ENCODE results near the gene SEBOX. TPM values are rescaled to one million over a fixed set of nuclear protein-coding genes. Genes with fewer than 3 reads are reported as not detected.

The SEBOX gene
- polyA plus RNA-seq, 3 donors, result not detected

DNA sequence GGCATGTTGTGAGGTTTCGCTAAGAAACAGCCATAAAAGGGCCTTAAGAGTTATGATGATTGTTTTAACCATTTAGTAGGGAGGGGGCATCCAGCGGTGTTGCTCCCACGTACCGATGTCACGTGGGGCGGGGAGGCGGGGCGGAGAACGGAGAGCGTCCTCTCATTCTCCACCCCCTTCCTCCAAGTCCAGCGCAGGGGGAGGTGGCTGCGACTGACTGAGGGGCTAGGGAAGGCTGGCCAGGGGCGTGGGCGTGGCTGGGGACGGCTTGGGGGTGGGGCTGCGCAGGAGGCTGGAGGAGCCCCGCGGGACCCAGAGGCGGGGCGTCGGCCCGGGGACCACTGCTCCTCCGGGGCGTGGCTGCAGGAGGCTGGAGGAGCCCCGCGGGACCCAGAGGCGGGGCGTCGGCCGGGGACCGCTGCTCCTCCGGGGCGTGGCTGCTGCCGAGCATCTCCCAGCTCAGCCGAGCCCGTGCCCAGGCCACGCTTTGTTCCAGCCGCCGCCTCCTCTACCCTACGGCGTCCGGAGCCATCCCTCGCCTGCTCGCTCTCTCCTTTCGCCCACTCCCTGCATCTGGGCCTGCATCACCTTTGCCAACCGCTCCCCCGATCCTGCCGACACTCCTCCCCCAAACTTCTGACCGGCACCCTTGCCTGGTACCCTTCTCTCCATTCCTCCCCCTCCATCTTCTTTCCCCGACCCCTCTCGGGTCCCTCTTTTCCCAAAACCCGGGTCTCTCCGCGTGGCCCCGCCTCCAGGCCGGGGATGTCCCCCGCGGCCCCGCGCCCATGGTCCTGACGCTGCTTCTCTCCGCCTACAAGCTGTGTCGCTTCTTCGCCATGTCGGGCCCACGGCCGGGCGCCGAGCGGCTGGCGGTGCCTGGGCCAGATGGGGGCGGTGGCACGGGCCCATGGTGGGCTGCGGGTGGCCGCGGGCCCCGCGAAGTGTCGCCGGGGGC lies 6.5 kb upstream of the SEBOX start, which contains the start of gene SARM1:
Gene SARM1, plus strand, starts transcription at position 450 of the 958 bp plus-strand sequence. Its CDS starts 339 bp downstream, at position 789.
- Mint-ChIP-seq H3K4me3 (peak within 1 kb of the TSS; percentile 80 to 87), H3K4me1 (peaks cover 27% of the 10 kb centered on the region), H3K27me3 (ENCODE audit: low read depth in 3 of 3) (peaks cover 22 to 44% (median 25%) of the 10 kb centered on the region in 3 donors), H3K36me3 (peaks cover 12 to 15% of the 10 kb centered on the region in 2 donors), H3K27ac (peak within 1 kb of the TSS in 4 of 7 donors; percentile 10 to 63 (median 52)), H3K9me3 (peaks cover 0 to 5% (median 1%) of the 10 kb centered on the region in 7 donors)
- Histone ChIP-seq H3K36me3 (replicated peaks in 1 of 2; ENCODE audit: control insufficient read depth in 1 of 2, insufficient read depth in 2 of 2, low read length in 2 of 2) (peaks cover 0 to 2% of the 10 kb centered on the region in 2 donors), H3K79me2 (ENCODE audit: insufficient read depth, low read length) (no peaks in the 10 kb centered on the region), H3K9ac (ENCODE audit: insufficient read depth, low read length, poor library complexity, severe bottlenecking) (peak within 1 kb of the TSS; percentile 49), H2AFZ (ENCODE audit: insufficient read depth, low read depth, low read length, poor library complexity, severe bottlenecking) (peak within 1 kb of the TSS; percentile 82), H3K4me3 (replicated peaks in 1 of 3; ENCODE audit: low read depth in 2 of 3, low read length in 3 of 3) (peak within 1 kb of the TSS; percentile 14 to 74 (median 36)), H3K27me3 (ENCODE audit: control insufficient read depth in 2 of 2, insufficient read depth in 2 of 2, low read length in 2 of 2) (peaks cover 13 to 20% of the 10 kb centered on the region in 2 donors), H4K20me1 (ENCODE audit: insufficient read depth, low read length) (peaks cover 4% of the 10 kb centered on the region), H3K27ac (ENCODE audit: low read depth in 1 of 2, low read length in 2 of 2) (no peak within 1 kb of the TSS), H3K4me1 (ENCODE audit: control insufficient read depth in 1 of 2, insufficient read depth in 2 of 2, low read length in 2 of 2) (peaks cover 23 to 34% of the 10 kb centered on the region in 2 donors), H3K4me2 (replicated peaks; ENCODE audit: extremely low read depth, low read length, poor library complexity, severe bottlenecking) (peak within 1 kb of the TSS; percentile 87), H3K9me3 (replicated peaks in 1 of 2; ENCODE audit: control insufficient read depth in 1 of 2, insufficient read depth in 1 of 2, low read length in 2 of 2) (peaks cover 2 to 7% of the 10 kb centered on the region in 2 donors)
- intact Hi-C loops (cut with micrococcal nuclease), result no loop called here
- WGBS (ENCODE audit: insufficient coverage), result under 1% methylated on average over 69 of the region's 80 CpGs
- TF ChIP-seq, protein P1, sequence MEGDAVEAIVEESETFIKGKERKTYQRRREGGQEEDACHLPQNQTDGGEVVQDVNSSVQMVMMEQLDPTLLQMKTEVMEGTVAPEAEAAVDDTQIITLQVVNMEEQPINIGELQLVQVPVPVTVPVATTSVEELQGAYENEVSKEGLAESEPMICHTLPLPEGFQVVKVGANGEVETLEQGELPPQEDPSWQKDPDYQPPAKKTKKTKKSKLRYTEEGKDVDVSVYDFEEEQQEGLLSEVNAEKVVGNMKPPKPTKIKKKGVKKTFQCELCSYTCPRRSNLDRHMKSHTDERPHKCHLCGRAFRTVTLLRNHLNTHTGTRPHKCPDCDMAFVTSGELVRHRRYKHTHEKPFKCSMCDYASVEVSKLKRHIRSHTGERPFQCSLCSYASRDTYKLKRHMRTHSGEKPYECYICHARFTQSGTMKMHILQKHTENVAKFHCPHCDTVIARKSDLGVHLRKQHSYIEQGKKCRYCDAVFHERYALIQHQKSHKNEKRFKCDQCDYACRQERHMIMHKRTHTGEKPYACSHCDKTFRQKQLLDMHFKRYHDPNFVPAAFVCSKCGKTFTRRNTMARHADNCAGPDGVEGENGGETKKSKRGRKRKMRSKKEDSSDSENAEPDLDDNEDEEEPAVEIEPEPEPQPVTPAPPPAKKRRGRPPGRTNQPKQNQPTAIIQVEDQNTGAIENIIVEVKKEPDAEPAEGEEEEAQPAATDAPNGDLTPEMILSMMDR (IDR thresholded peaks at IDR 0.05), result no peak
- peak in 2 of 3 donors; percentile 23 to 29 for DNase-seq

DNA sequence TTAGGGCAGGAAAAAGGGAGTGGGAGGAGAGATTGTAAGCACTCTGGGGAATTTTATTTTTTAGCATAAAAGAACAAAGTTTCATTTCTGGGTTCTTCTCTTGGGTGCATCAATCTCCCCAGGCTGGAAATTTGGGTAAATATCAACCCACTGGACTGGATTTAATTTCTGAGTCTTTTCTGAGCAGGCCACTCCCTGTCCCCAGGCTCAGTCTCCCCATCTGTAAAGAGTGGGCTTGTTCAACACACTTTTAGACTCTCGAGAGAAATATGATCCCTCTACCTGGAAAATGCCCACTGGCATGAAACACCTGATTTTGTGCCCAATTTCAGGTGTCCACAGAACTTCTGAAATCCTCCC lies 5.7 kb upstream of the SEBOX start:
- Mint-ChIP-seq H3K9me3 (peaks cover 0 to 5% (median 1%) of the 10 kb centered on the region in 7 donors), H3K4me1 (peaks cover 27% of the 10 kb centered on the region), H3K27me3 (ENCODE audit: low read depth in 3 of 3) (peaks cover 22 to 44% (median 25%) of the 10 kb centered on the region in 3 donors), H3K36me3 (peaks cover 16 to 21% of the 10 kb centered on the region in 2 donors), H3K27ac (peak overlapping the region in 1 of 7 donors; percentile 15), H3K4me3 (no peak overlapping the region)
- intact Hi-C loops (cut with micrococcal nuclease), result no loop called here
- H3K36me3 ChIP-seq (replicated peaks in 1 of 2; ENCODE audit: control insufficient read depth in 1 of 2, insufficient read depth in 2 of 2, low read length in 2 of 2), result peaks cover 0 to 4% of the 10 kb centered on the region in 2 donors
- H3K27me3 ChIP-seq (ENCODE audit: control insufficient read depth in 2 of 2, insufficient read depth in 2 of 2, low read length in 2 of 2), result peaks cover 13 to 20% of the 10 kb centered on the region in 2 donors
- DNase-seq, result no peak
- no peaks in the 10 kb centered on the region for H3K79me2 ChIP-seq (ENCODE audit: insufficient read depth, low read length)
- no peak overlapping the region for H2AFZ ChIP-seq (ENCODE audit: insufficient read depth, low read depth, low read length, poor library complexity, severe bottlenecking)
- H3K9me3 ChIP-seq (replicated peaks in 1 of 2; ENCODE audit: control insufficient read depth in 1 of 2, insufficient read depth in 1 of 2, low read length in 2 of 2), result peaks cover 2 to 7% of the 10 kb centered on the region in 2 donors
- 100% methylated on average over 1 of the region's 1 CpG for WGBS (ENCODE audit: insufficient coverage)
- TF ChIP-seq, protein P1 (IDR thresholded peaks at IDR 0.05), result no peak
- H3K4me2 ChIP-seq (replicated peaks; ENCODE audit: extremely low read depth, low read length, poor library complexity, severe bottlenecking), result peak overlapping the region; percentile 87
- H3K27ac ChIP-seq (ENCODE audit: low read depth in 1 of 2, low read length in 2 of 2), result no peak overlapping the region
- peaks cover 4% of the 10 kb centered on the region for H4K20me1 ChIP-seq (ENCODE audit: insufficient read depth, low read length)
- H3K4me1 ChIP-seq (ENCODE audit: control insufficient read depth in 1 of 2, insufficient read depth in 2 of 2, low read length in 2 of 2), result peaks cover 23 to 34% of the 10 kb centered on the region in 2 donors
- no peak overlapping the region for H3K9ac ChIP-seq (ENCODE audit: insufficient read depth, low read length, poor library complexity, severe bottlenecking)
- H3K4me3 ChIP-seq (replicated peaks in 1 of 3; ENCODE audit: low read depth in 2 of 3, low read length in 3 of 3), result peak overlapping the region in 1 of 3 experiments; percentile 74

Data from CD14-positive monocyte (primary cell).